NT2/D1 (cell line): ENCODE measurements around the gene CABLES1.

Experiments
- DNase-seq: peaks from one replicate; pipeline ENCODE4 v3.0.0-alpha.2; 2011; ENCODE audit warnings: low read depth, low spot score
- H3K27me3 ChIP-seq: 2 replicates; pipeline ENCODE4 v1.6.0; 2011; ENCODE audit warnings: mild to moderate bottlenecking; ENCODE audit not compliant: insufficient read length, insufficient read depth
- H3K36me3 ChIP-seq: 2 replicates; pipeline ENCODE4 v1.6.1; 2011; ENCODE audit warnings: mild to moderate bottlenecking, low read length, mixed read lengths; ENCODE audit not compliant: insufficient read depth, insufficient read length
- H3K4me1 ChIP-seq: 2 replicates; pipeline ENCODE4 v1.5.1; 2011; ENCODE audit not compliant: insufficient read depth, insufficient read length
- H3K4me3 ChIP-seq: 2 replicates; pipeline ENCODE4 v1.5.1; 2011; ENCODE audit warnings: low read depth; ENCODE audit not compliant: insufficient read length
- H3K9ac ChIP-seq: 2 replicates; pipeline ENCODE4 v1.6.0; 2011; ENCODE audit warnings: low read depth; ENCODE audit not compliant: insufficient read length
- H3K9me3 ChIP-seq: 2 replicates; pipeline ENCODE4 v1.5.1; 2011; ENCODE audit warnings: mild to moderate bottlenecking, low read length; ENCODE audit not compliant: insufficient read depth
- SUZ12 ChIP-seq: IDR thresholded peaks from 2 replicates; pipeline ENCODE4 v1.6.1; 2011; ENCODE audit not compliant: insufficient read length, insufficient read depth; ENCODE audit errors: extremely low read depth
- YY1 ChIP-seq: IDR thresholded peaks from 2 replicates; pipeline ENCODE4 v1.6.1; 2011; ENCODE audit not compliant: insufficient read length, insufficient read depth
- ZNF274 ChIP-seq: IDR thresholded peaks from 2 replicates; pipeline ENCODE4 v1.6.1; 2011; ENCODE audit warnings: mild to moderate bottlenecking, low read depth, low read length

Gene CABLES1

DNA sequence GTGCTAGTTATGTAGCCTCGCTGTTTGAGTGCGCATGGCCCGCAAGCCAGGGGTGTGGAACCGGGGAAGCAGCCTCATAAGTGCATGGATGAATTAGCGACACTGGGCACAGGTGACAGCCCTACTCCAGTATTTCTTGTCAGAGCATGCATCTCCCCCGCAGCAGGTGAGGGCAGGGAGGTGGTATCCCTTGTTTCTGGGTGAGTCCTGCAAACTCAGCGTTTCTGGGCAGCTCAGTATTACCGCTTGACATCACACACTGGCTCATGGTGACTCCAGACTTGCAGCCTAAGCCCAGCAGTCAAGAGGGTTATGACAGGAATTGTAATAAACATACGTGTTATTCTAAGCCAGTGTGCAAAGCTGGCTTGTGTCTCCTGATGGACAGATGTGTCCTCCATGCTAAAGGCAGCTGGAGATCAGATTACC, 2.5 kb downstream of the CABLES1 start:
- Histone ChIP-seq H3K9ac (no peak overlapping the region), H3K27me3 (peaks cover 13% of the 10 kb centered on the region), H3K9me3 (no peaks in the 10 kb centered on the region), H3K4me1 (peaks cover 6% of the 10 kb centered on the region), H3K4me3 (peak overlapping the region; percentile 77), H3K36me3 (peaks cover 8% of the 10 kb centered on the region)
- no peak for DNase-seq
- TF ChIP-seq SUZ12 (no peak), ZNF274 (no peak), YY1 (no peak)

DNA sequence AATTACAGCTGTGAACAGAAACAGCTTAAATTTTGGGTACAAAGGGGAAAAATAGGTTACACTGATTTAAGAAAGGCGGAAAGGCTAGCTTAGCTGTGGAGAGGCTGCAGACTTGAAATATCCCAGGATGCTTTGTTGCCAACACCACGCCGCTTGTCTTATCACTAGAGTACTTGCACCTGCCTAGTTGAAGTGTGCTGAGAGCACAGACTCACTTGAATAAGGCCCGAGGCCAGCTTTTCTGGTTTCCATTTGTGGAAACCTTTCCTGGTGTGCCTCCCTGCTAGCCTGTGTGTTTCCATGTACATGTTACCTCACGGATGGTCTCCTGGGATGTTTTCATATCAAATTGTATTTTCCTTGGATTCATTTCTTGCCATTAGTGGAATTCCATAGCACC, 3.2 kb downstream of the CABLES1 start:
- TF ChIP-seq ZNF274 (no peak), YY1 (no peak), SUZ12 (no peak)
- Histone ChIP-seq H3K9ac (no peak overlapping the region), H3K4me3 (no peak overlapping the region), H3K36me3 (peaks cover 8% of the 10 kb centered on the region), H3K9me3 (no peaks in the 10 kb centered on the region), H3K4me1 (peaks cover 6% of the 10 kb centered on the region), H3K27me3 (peaks cover 13% of the 10 kb centered on the region)
- no peak for DNase-seq

DNA sequence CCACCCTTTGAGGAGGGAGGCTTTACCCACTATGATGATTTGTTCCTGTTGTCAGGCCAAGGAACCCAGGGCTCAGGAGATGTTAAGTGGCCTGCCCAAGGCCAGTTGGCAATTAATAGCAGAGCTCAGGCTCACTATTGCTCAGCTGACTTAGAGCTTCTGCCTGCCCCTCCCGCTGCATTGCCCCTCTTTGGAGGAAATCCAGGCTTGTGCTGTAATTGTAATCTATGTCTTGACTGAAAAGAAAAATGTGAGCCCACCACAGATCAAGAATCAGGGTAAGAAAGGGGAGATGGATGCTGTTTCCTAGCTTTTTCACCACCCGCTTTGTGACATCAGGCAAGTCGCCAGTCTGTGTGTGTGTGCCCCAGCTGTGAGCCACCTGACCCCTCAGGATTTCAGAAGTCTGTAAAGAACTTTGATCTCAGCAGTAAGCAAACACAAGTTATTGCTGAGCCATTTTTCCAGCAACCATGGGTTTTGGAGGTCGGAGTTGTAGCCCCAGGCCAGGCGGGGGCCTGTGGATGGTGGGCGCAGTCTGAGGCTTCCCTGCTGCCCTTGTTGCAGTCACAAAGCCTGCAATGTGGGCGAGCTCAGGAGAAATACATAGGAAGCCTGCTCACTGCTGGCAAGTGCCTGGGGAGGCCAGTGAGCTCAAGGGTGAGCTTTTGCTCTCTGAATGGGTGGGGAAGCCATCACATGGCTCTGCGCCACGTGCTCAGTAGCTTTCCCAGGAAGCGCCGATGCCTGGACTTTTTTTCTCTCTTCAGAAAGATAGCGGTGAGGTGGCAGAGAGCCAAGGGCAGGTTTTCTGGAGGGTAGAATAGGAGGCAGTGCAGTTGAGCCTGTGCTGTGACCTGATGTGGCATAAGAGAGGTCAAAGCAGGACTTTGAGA, 6.1 kb downstream of the CABLES1 start:
- Histone ChIP-seq H3K36me3 (peaks cover 8% of the 10 kb centered on the region), H3K9me3 (no peaks in the 10 kb centered on the region), H3K27me3 (peaks cover 11% of the 10 kb centered on the region), H3K9ac (no peak overlapping the region), H3K4me3 (no peak overlapping the region), H3K4me1 (peaks cover 10% of the 10 kb centered on the region)
- TF ChIP-seq SUZ12 = no peak
- TF ChIP-seq ZNF274 = no peak
- TF ChIP-seq YY1 = no peak
- DNase-seq = no peak

DNA sequence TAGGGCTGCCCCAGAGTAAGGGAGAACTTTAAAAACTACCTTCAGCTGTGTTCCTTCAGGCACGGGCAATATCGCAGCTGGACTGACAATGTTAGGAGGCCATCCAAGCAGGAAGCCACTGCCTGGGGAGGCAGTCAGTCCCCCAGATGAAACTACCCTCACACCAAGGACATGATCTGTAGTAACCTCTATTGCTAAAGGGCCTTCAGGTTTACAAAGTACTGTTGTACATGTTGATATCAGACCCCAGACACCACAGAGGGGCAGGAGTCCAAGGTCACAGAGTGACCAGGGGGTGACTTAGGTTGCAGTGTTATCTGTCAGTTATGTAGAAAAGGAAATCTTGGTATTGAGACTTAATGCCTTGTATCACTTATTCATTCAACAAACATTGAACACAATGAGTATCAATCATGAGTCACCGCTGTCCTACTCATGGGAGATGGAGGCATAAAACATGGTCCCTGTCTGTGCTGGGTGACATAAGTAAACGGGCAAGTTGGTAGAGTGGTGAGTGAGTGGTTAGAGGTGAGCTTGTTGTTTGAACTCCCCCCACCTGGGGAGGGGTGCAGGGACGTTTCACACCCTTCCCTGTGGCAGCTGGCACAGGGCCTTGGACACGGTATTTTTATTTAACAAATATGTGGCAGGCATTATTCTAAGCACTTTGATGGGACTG, 7.1 kb downstream of the CABLES1 start:
- H3K9ac ChIP-seq = no peak overlapping the region
- no peak overlapping the region for H3K4me3 ChIP-seq
- no peak for DNase-seq
- H3K36me3 ChIP-seq = peaks cover 8% of the 10 kb centered on the region
- peaks cover 10% of the 10 kb centered on the region for H3K4me1 ChIP-seq
- TF ChIP-seq YY1 = no peak
- H3K27me3 ChIP-seq = peaks cover 4% of the 10 kb centered on the region
- no peaks in the 10 kb centered on the region for H3K9me3 ChIP-seq

DNA sequence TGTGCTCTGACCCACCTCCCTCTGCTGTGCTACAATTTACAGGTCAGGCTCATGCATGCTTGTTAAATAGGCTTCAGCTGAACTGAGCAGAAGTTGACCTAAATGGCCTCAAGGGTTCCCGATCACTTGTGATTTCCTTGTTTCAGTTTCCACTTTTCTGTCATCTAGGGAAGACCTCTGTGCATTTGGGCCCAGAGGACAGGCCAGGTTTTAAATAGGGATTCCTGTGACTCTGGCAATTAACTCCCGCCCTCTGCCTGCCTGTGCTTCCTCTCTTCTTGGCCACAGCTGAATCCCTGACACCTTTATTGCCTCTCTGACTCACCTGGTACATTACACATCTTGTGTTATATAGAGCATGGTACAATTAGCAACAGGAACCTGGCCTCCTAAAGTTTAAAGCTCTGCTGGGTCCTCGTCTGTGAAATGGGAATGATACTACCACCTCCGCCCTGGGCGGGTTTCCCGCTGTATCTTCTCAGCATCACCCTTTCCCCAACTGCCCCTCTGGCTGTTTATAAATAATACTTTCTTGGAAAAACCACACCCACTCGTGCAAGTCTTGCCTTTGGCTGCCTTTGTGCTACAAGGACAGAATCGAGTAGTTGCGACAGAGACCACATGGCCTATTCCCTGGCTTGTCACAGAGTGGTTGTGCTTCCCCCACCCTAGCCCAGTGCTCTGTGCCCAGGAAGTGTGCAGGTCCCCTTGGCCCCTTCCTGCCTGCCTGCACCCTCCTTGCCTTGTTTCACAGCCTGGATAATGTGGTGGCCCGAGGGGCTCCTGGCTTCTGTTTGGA, 7.9 kb downstream of the CABLES1 start:
- no peak for TF ChIP-seq SUZ12
- no peak for TF ChIP-seq YY1
- Histone ChIP-seq H3K36me3 (peaks cover 8% of the 10 kb centered on the region), H3K4me1 (peaks cover 10% of the 10 kb centered on the region), H3K9ac (peak overlapping the region; percentile 5), H3K4me3 (no peak overlapping the region), H3K27me3 (no peaks in the 10 kb centered on the region), H3K9me3 (no peaks in the 10 kb centered on the region)
- no peak for DNase-seq

DNA sequence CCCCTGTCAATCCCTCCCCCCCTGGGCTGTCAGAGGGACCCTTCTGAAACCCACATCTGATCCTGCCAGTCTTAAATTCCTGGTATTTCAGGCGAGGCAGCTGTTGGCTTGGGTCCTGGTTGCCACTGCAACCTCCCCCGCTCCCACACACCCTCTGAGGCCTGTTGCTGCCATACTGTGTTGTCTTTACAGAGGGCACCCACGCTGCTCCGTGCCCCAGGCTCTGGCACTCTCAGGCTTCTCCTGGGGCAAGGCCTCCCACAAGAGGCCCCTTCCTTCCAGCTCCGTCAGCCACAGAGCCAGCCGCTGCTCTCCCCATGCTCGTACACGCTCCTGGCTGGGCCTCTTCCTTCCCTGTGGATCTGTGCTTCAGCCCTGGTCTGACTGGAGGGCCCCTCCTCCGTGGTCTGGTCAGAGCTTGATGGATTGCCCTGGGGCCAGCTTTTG, 8.6 kb downstream of the CABLES1 start:
- no peak for TF ChIP-seq ZNF274
- TF ChIP-seq SUZ12 = no peak
- TF ChIP-seq YY1 = no peak
- Histone ChIP-seq H3K4me1 (peaks cover 10% of the 10 kb centered on the region), H3K9me3 (no peaks in the 10 kb centered on the region), H3K27me3 (no peaks in the 10 kb centered on the region), H3K4me3 (no peak overlapping the region), H3K9ac (peak overlapping the region; percentile 5), H3K36me3 (peaks cover 8% of the 10 kb centered on the region)
- no peak for DNase-seq
